Activated CD4-positive, alpha-beta T cell treated with anti-CD3 and anti-CD28 coated beads, Interleukin-10, Interleukin-2, amounts not matched to agents 100 ng/mL and 50 ng/mL, durations not matched to agents 16 hours and 8 hours (primary cell): ENCODE measurements around the gene USP38.
"Not testable (repeated sequence)": the region's sequence is repeated elsewhere in the genome, so short reads cannot be mapped to it uniquely, and the experiment has no call there.

Experiments
- DNase-seq: peaks from one replicate; pipeline ENCODE4 v3.0.0-alpha.2; 2020

The USP38 gene, protein sequence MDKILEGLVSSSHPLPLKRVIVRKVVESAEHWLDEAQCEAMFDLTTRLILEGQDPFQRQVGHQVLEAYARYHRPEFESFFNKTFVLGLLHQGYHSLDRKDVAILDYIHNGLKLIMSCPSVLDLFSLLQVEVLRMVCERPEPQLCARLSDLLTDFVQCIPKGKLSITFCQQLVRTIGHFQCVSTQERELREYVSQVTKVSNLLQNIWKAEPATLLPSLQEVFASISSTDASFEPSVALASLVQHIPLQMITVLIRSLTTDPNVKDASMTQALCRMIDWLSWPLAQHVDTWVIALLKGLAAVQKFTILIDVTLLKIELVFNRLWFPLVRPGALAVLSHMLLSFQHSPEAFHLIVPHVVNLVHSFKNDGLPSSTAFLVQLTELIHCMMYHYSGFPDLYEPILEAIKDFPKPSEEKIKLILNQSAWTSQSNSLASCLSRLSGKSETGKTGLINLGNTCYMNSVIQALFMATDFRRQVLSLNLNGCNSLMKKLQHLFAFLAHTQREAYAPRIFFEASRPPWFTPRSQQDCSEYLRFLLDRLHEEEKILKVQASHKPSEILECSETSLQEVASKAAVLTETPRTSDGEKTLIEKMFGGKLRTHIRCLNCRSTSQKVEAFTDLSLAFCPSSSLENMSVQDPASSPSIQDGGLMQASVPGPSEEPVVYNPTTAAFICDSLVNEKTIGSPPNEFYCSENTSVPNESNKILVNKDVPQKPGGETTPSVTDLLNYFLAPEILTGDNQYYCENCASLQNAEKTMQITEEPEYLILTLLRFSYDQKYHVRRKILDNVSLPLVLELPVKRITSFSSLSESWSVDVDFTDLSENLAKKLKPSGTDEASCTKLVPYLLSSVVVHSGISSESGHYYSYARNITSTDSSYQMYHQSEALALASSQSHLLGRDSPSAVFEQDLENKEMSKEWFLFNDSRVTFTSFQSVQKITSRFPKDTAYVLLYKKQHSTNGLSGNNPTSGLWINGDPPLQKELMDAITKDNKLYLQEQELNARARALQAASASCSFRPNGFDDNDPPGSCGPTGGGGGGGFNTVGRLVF

DNA sequence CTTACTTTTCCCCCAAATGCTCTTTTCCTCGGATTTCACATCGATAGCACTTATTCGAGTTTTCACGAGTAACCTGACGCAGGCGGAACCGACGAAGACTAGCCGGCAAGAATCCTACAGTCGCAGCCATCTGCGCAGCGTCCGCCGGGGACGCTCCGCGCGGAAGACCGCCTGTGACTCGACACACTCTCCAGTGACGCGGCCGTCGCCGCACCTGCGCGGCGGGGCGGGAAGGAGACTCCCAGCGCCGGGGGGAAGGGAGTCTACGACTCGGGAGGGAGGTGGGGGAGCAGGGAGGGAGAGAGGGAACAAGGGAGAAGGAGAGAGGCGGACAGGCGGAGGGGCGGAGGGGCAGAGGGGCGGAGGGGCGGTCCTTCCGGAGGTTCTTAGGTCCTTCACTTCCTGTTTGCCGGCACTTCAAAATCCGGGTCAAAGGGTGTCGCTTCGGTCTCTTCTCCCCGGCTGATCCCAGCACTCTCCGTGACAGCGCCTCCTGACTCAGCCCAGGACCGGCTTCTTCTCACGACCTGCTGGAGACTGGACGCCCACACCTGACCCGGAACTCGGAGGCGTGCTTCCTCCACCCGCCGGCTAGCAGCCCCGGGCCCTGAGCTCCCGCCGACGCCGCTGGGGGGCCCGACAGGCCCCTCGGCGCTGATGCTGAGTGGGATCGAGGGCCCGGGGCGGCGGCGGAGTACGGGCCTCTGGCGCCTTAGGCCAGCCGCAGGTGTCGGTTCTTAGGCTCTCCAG lies at the start of gene USP38:
Gene USP38 (plus strand): TSS at position 415 of the 750 bp plus-strand sequence. CDS start 534 bp downstream, outside the sequence.
- peak; percentile 95 for DNase-seq

DNA sequence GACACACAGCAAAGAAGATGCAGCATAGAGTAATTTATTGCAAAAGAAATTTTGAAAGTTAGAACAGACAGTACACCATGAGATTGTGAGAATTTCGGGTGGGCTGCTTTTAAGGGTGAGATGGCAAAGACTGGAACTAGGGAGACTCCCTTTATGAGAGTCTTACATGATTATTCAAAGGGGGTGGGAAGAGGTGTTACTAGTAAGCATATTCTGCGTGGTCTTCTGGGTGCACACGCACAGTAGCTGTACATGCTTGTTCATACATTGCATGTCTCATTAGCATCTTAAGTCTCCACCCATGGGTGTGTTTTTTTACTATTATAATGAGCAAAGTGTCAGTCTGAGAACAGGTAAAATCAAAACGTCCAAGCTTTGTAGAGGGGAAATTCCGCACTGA lies 49.4 kb upstream of the USP38 start:
- no peak for DNase-seq

DNA sequence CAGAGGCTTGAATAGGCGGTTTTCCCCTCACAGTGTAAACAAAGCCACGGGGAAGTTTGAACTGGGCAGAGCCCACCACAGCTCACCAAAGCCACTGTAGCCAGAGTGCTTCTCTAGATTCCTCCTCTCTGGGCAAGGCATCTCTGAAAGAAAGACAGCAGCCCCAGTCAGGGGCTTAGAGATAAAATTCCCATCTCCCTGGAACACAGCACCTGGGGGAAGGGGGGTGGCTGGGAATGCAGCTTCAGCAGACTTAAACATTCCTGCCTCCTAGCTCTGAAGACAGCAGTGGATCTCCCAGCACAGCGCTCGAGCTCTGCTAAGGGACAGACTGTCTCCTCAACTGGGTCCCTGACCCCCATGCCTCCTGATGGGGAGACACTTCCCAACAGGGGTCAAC lies 44.0 kb upstream of the USP38 start:
- no peak for DNase-seq

DNA sequence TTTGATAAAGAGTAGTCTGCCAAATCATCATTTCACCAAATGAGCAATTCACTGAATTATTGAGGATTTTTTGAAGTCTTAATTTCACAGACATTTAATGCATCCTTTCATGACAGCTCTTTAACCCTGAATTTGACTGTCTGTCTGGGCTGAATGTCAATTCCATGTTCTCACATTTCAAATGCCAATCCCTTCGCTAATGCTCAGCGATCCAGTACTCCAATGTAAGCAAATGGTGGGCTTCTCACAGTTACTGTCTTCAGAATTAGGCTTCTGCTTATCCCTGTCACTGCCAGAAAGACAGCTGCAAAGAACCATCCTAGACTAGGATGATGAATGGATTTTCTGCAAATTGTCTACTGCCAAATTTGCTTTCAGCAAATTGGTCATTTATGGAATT lies 36.2 kb upstream of the USP38 start:
- DNase-seq = no peak

DNA sequence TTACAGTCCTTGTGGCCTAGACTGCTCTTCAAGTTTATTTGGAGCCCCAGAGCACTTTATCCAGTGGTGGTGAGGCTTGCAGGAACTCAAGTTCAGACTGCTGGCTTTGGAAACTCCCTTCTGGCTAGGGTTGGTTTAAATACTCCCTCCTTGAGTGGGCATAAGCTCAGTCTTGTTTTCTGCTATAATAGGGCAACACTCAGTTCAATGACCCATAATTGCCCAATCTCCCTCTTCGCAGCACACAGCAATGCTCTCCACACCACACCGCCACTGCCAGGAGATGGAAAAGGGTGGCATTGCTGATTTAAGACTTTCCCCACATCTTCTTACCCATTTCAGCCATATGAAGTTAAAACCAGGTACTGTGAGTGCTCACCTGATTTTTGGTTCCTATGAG lies 27.9 kb upstream of the USP38 start:
- no peak for DNase-seq

DNA sequence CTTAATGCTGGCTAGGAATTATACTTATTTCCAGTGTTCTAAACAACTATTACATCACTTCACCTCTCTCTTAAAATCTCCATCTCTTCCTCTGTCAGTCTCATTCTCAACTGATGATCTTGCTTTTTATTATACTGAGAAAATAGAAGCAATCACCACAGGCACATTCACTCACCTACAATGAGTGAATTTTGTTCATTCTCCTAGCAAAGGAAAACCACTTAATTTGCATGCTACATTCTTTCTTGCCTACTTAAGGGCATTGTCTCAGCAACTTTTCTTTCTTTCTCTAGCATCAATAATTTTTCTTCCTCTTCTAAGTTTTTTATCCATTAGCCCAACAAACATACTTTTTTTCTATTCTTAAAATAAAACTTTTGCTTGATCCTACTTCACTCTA lies 21.1 kb upstream of the USP38 start:
- no peak for DNase-seq

DNA sequence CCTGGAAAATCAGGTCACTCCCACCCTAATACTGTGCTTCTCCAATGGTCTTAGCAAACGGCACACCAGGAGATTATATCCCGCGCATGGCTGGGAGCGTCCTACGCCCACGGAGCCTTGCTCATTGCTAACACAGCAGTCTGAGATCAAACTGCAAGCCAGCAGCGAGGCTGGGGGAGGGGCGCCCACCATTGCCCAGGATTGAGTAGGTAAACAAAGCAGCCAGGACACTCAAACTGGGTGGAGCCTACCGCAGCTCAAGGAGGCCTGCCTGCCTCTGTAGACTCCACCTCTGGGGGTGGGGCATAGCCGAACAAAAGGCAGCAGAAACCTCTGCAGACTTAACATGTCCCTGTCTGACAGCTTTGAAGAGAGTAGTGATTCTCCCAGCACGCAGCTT lies 18.0 kb upstream of the USP38 start:
- not testable (repeated sequence) for DNase-seq

DNA sequence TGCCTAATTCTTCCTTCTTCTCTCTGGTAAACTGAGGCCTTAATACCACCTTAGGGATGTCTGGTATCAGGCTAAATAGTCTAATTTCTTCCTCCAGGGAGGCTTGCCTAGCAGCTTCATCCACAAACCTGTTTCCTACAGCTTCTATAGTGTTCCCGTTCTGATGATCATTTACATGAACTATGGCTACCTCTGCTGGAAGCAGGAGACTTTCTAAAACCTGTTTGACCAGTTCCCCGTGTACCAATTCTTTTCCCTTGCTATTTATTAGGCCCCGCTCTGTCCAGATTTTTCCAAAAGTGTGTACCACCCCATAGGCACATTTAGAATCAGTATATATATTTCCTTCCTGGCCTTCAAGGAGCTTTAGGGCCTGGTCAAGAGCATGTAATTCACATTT lies 5.8 kb upstream of the USP38 start:
- DNase-seq = no peak

DNA sequence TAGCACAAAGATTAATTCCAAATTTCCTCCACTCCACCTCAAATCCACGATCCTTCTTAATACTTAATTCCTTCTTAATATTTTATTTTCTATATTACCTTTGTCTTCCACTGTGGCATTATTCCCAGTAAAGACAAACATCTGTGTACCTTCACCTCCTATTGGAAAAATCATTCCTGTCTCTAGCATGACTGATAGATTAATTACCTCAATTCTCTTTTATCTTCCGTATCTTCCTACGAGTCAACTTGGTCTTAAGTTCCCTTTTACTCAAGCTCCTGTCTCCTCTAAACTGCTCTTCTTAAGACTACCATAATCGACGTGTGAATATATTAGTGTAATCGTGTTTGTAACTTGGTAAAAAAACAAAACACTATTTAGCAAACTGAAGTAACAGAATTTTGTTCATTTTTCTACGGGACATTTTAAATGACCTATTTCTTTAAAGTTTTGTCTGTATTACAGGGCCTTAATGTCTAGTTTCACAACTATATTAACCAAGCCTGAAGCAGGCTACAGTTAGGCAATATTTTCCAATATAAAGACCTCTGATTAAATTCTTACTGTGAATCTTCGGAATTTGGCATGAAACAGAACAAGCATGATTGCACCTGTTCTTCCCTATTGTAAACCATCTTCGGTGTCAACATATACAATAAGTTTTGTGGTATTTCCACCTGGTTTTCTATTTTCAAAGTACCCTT lies 1.1 kb upstream of the USP38 start:
- DNase-seq = no peak

DNA sequence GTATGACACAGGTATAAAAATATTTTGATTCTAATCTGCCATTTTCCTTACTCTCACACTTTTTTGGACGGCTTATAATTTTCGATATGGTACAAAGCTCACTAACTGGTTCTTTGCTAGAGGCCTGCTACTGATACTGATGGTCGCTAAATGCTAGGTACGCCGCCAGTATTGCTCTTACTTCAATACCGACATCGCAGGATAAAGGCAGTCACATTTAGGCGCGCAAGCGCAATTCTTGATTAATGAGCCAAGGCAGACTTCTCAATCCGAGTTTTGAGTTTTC lies 557 bp upstream of the USP38 start:
- no peak for DNase-seq

DNA sequence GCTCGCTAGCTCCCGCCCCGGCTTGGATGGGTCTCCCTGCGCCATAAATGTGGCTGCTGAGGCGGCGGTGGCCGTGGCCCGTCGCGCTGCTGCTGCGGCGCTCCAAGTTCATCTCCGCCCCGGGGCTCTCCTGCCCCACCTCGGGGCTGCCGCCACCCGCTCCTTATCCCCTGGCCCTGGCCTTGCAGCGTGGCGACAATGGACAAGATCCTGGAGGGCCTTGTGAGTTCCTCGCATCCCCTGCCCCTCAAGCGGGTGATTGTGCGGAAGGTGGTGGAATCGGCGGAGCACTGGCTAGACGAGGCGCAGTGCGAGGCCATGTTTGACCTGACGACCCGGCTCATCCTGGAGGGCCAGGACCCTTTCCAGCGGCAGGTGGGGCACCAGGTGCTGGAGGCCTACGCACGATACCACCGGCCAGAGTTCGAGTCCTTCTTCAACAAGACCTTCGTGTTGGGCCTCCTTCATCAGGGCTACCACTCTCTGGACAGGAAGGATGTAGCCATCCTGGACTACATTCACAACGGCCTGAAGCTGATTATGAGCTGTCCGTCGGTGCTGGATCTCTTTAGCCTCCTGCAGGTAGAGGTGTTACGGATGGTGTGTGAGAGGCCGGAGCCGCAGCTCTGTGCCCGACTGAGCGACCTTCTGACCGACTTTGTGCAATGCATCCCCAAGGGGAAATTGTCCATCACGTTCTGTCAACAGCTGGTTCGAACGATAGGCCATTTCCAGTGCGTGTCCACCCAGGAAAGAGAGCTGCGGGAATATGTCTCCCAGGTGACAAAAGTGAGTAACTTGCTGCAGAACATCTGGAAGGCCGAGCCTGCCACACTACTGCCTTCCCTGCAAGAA lies 763 bp downstream of the USP38 start:
- DNase-seq = no peak

DNA sequence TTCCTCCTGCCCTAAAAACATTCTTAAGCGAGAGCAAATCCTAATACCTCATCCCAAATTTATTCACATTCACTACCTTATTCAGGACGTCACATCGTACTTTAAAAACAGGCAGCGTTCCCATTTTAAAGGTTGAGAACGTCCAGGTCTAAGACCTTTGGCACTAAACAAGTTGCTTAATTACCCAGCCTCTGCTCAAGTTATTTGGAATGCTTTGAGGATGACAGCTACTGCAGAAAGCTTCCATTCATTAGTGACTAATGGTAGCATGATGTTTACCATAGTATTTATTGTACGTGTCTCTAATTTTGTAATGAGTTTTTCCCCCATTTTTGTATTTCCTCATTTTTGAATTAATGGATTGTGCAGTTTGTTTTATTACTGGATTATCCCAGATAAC lies 1.5 kb downstream of the USP38 start:
- DNase-seq = no peak

DNA sequence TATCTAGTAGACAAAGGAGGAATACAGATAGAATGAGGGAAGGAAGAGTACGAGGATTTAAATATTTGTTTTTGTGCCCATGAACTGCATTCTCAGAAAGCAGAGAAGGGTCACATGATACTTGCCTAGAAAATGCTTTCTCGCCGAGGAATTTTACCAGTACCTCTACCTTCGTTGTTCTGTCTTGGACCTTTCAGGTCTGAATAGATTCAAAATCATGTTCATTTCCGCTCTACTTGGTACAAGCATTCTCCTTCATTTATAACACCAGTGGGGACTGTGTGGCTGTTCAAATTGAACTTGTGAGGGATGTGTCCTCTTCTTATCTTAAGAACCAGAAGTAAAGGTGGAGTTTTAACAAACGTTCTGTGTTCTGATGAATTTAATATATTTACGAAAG lies 1.9 kb downstream of the USP38 start:
- DNase-seq = peak; percentile 33

DNA sequence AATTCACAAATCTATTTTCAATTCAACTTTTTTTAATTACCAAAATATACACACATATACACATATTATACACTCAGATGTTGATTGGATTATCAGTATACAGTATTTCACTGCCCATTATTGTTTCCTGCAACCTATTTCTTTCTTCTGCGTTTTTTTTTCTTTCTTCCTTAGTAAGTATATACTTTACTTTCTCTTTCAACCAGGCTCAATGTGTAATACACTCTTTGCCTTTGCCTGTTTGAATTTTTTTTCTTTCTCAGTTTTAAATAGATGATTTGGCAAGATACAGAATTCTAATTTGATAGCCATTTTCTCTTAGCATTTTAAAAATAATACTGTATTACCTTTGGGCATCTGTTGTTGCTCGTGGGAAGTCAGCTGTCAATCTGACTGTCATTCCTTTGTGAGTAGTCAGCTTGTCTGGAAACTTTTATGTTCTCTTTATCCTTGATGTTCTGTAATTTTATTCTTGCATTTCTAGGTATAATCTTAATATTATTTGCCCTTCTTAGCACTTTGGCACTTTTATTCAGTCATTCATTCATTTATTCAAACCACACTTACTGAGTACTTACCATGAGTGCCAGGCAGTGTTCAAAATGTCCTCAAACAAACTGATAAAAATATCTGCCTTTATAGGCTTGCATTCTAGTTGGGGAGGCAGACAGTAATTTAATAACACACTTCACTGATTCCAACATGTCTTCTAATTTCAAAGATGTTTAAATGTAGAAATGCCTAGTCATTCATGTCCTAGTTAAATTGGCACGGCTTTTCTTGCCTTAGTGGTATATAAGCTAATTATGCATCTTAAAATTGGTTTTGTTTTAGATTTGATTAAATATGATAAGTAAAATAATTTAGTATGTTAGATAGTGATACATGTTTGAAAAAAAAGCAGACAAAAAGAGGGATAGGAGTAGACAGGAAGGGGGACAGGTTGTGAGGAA lies 3.7 kb downstream of the USP38 start:
- no peak for DNase-seq

DNA sequence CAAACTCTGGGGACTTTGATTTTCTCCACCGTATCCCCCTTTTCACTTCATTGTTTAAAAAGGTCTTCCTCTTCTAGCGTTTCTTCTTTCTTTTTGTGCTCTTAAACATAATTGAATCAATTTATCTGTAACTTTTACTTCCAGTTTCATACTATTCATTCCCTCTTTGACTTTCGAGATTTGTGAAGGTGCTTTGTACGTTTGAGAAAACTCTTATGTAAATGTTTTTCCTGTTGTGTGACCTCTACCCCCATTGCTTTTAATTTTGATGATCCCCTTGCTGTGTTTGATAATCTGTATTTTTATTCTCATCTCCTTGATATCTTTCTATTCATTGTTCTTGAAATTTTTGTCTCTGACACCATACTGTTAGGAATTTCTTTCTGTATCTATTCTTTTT lies 4.8 kb downstream of the USP38 start:
- peak; percentile 16 for DNase-seq

DNA sequence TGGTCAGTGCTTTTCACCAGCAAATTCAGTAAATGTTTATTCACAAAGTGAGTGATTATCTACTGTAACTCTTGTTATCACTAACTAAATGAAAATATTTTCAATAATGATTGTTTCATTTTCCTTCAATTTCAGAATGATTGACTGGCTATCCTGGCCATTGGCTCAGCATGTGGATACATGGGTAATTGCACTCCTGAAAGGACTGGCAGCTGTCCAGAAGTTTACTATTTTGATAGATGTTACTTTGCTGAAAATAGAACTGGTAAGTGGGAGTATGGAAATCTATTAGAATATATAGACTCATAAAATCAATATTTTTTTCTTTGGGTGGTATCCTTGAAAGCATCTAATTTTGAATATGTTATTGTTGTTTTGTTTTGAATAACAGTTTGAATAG lies 10.9 kb downstream of the USP38 start:
- DNase-seq = no peak

DNA sequence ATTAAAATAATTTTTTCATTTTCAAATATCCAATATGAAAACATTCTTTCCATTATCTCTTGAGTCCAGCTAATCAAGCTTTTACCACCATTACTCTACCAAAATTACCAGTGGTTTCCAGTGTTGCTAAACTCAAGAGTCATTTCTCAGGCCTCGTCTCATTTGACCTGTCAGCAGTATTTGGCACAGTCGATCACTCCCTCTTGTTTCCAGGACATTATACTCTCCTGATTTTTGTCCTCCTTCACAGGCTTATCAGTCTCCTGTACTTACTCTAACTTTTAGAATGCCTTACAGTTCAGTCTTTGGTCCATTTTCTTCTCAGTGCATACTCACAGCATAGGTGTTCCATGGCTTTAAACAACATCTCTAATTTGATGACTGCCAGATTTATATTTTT lies 11.6 kb downstream of the USP38 start:
- no peak for DNase-seq

DNA sequence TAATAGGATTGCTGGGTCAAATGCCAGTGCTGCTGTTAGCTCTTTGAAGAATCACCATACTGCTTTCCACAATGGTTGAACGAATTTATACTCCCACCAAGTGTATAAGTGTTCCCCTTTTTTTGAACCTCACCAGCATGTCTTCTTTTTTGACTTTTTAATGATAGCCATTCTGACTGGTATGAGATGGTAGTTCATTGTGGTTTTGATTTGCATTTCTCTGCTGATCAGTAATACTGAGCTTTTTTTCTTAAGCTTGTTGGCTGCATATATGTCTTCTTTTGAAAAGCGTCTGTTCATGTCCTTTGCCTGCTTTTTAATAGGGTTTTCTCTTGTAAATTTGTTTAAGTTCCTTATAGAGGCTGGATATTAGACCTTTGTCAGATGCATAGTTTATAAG lies 14.8 kb downstream of the USP38 start:
- no peak for DNase-seq

DNA sequence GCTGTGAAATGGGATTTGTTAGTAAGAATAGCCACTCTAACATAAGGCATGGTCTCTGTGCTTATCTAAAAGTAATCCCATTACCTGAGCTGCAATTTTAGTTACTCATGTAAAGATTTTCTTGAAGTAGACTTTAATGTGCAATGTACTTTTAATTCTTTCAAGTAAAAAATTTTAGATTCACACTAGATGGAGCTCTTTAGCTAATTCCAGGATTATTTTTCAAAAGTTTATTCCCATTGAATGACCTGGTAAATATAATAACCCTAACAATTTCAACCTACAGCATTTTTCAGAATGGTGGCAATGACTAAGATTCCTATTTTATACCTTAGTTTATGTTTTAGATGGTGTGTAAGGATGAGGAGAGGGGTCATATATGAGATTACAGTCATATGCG lies 18.1 kb downstream of the USP38 start:
- no peak for DNase-seq

DNA sequence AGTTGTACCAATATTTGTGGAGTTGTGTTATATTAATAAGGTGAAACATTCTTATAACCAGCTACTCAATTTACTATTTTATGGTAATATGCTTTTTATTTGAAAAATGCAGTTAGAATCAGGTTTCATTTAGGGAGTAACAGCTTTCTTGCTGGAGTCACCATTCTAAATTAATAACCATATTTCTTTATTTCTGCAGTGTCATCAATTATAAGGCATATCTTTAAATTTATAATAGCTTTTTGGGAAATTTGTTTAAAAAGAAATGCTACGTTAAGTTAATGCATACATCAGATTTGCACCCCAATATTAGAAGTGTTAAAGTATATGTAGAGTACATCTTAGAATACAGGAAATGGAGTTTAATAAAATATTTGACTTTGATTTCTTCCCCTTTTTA lies 18.9 kb downstream of the USP38 start:
- no peak for DNase-seq

DNA sequence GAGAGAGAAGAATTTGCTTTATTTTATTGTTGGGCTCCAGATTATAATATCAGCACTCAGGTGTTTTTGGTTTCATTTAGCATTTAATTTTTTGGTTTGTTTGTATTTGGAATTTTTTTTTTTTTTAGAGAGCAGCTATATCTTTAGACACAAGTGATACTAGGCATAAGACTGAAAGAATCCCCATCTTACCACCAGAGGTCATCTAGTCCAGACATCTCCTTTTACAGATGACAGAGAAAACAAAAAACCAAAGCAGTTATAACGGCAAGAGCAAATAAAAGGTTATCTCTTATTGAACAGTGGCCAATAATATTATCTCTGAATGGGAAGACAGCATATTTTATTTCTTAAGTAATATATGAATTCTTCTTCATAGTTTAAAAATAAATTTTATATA lies 22.8 kb downstream of the USP38 start:
- DNase-seq = no peak
